Activated T-helper 9 cell treated with anti-CD3 and anti-CD28 coated beads, Interleukin-2, amount 50 U/mL, for 16 hours (primary cell): ENCODE data around the gene MZB1.
"Not testable (repeated sequence)": the region's sequence is repeated elsewhere in the genome, so short reads cannot be mapped to it uniquely, and the experiment has no call there.

Experiments used
- DNase-seq: peaks from one replicate; pipeline ENCODE4 v3.0.0-alpha.2; 2020; ENCODE audit warnings: low read depth

MZB1 gene

DNA sequence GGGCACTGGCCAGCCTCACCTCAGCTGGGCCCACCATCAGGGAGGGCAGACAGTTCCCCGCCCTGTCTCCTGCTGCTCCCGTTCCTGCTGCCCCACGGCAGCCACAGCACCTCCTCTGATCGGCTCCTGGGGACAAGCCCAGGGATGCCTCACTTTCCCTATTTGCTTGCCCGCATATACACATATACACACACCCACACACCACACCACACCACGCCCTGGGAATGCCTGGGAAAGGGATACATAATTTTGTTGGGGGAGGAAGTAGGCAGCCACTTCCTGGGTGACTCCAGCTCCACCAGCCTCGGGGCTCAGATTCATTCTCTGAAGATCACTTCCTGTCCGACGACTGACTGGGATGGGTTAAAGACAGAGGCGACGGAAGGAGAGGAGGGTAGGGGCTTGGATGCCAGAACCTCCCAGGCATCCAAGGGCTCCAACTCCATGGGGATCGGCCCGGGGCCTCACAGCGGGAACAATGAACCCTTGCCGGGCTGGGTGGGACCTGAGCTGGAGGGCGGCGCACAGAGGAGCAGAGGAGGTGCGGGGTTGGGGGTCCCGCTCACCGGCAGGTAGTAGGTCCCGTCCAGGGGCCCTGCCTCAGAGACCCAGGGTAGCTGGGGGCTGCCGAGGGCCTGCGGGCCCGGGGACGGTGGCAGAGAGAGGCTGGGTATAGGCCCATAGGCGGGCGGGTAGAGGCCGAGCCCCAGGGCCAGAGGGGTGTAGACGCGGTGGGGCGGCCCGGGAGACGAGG is 2.0 kb upstream of the MZB1 start:
- DNase-seq, result no peak

DNA sequence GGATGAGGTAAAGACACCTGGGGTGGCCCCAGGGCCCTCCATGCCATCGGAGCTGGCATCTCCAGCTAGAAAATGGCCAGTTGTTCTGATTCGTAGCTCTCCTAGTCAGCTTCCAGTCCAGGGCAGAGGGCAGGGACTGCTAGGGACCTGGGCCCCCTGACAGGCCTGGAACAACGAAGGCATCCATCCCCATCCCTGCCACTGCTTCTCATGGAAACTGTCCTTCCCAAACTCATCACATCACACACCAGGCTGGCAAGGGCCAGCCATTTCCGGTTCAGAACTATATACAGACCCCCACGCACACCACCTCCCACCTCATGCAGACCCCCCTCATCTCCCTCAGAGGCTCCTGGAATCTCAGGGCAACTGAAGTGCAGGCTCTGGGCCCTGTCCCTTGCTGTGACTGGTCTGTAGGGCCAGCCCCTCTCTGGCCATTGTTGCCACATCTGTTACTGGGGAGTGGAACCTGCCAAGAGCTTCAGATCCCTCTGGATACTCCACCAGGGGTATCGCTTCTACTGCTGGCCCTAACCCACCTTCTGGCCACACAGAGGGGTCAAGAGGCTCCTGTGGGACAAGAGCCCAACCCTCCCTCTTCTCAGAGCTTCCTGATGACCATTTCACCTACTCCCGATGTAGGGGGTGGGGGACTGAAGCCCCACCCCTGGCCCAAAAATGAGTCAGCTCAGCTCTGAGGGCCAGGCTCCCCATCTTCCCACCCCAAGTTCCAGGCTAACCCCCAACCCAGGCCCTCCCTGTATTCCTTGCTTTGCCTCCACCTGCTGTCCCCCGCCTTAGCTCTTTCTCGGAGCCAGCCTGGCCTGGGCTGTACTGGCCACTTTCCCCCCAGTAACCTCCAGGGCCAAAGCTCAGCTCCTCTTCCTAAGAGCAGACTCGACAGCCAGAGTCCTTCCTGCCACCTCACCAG is 1.2 kb upstream of the MZB1 start:
- no peak for DNase-seq

DNA sequence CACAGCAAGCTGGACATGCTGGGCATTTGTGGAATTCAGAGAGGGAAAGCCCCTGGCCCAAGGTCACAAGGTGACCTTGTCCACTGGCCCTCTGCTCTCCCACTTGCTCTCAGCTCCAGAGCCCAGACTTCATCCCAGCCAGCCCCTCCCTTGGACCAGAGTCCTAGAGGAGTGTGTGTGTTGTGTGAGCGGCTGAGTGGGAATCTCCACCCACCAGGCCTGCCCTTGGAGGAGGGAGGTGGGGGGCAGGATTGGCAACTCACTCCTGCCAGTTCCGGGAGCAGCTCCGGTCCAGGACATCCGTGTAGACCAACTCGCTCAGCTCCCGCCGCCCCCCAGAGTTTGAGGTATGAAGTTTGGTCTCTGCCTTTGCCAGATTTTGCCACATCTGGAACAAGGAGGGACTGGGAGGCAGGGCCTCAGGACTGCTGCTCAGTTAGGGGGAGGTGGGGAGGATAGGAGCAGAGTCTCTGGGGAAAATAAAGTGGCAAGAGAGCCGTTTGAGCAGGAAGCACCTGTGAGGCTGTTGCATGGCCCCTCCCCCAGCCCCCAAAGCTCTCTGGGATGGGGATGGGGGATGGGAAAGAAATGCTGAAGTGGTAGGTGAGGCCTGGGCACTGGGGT is 1.4 kb downstream of the MZB1 start:
- no peak for DNase-seq

DNA sequence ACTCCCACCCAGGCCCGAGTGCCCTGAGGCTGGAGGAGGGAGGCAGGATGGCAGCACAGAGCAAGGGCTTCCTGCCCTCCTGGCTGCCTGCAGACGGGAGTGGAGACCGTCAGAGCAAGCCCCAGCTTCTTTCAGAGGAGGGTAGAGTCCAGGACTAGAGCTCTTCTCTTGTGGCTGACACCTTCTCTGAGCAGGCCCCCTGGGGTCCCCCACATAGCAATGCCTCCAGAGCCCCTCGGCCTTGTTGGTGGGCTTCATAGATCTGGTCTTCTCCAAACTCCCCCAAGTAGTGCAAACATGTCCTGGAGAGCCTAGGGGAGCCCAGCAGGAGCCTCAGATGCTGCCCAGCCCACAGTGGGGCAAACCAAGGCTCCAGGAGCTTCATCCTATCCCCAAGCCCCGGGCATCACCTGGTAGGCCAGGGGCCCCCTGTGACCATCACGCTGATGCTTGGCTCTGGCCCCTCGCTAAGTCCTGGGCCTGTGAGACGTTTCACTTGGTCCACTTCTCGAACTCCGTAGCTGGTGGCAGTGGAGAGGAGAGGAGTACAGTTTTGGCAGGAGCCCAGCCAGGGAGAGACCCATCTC is 2.0 kb downstream of the MZB1 start:
- DNase-seq, result no peak

DNA sequence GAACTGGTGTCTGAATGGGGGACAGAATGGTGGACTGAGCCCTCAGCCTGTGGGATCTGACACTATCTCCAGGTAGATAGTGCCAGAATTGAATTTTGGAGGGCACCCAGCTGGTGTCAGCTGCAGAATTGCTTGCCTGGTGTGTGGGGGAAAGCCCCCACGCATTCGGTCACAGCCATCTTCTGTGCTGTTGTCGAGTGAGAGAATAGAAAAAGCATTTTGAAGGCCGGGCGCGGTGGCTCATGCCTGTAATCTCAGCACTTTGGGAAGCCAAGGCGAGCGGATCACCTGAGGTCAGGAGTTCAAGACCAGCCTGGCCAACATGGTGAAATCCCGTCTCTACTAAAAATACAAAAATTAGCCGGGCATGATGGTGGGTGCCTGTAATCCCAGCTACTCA is 2.8 kb downstream of the MZB1 start:
- not testable (repeated sequence) for DNase-seq

DNA sequence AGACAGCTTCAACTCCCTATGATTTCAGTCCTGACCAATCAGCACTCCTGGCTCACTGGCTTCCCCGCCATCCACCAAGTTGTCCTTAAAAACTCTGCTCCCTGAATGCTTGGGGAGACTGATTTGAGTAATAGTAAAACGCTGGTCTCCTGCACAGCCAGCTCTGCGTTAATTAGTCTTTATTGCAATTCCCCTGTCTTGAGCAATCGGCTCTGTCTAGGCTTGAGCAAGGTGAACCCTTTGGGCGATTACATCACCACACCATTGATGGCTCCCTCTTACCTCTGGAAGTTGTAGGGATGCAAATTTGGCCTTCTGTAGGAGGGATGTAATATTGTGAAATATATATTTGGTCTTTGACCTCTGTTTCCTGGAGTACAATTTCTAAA is 3.7 kb downstream of the MZB1 start:
- DNase-seq, result no peak

DNA sequence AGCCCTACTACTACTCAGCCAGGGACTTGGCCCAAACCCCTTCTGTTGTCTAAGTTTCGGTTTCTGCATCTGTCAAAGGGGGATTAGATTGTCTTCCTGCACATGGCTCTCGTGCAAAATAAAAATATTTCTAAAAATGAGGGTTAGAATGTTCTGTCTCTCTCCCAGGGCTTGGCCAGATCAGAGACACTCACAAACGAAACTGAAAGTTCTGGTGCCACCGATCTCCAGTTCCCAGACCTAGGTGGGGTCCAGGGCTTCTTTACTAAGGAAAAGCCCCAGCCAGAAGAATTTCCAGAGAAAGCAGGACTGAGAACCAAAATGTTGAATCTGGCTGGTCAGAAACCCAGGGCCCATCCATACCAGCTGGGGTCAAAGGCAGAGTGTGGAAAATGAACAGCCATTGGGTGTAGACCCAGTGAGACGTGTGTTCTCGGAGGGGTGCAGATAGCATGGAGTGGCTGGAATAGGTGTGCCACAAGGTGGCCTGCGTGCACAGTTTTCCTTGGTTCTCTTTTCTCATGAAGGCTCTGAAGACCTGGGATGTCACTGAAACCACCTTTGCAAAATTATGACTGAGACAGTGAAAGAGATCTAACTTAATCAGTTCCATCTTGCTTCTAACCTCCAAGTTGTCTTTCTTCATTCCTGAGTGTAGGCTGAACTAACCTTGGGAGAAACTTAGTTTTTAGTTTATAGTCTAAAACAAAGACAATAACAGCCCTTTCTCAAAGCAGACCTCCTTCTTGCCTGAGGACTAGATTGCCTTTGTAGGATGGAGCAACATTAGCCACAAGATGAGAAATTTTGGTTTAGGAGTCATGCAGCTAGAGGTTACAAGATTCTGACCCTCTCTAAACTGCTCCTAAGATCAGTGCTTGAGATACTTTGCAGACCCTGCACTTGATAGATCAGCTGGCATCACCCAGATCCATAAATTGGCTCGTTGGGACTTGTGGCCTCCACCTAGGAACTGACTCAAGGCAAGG is 4.4 kb downstream of the MZB1 start:
- no peak for DNase-seq

DNA sequence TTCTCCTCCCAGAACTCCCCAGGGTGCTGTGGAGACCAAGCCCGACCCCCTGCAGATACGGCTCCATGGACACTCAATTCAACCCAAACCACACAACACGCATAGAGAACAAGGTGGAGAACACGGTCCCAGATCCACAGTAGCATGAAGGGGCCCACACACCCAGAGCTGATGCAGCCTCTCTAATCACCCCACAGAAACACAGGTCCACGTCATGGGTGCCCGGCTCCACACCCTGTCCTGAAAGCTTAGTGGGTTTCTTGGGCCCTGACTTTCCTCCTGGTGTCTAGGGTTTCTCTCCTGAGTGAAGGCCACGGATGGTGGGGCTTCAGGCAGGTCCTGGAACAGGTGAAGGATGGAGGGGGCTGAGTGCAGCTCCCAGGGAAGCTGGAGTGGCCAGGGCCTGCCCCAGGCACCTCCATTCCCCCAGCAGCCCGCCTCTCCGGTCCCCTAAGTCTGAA is 5.1 kb downstream of the MZB1 start:
- DNase-seq, result no peak

DNA sequence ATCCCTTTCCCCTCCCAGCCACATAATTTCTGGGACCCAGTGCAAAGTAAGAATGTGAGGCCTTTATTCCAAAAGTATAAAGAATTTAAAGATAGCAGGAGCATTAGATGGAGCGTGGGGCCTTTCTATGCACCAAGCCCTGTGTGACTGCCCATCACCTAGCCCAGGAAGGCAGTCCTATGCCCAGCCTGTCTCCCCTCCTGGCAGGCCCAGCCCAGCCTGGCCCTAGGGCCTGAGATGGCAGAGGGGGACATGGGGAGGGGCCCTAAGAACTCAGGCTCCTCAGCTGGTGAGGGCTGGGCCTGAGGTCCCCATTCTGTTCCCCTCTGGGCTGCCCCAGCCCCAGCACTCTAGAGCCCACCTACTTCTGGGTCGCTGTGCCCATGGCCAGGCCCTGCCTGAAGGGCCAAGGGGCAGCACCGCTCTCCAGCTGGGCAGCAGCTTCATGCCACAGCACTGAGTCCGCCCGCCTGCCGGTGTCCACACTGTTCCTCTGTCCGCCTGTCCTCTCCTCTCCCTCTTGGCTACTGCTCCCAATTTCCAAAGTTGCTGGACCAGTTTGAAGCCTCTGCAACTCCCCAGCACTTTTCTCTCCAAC is 5.6 kb downstream of the MZB1 start:
- DNase-seq, result no peak

DNA sequence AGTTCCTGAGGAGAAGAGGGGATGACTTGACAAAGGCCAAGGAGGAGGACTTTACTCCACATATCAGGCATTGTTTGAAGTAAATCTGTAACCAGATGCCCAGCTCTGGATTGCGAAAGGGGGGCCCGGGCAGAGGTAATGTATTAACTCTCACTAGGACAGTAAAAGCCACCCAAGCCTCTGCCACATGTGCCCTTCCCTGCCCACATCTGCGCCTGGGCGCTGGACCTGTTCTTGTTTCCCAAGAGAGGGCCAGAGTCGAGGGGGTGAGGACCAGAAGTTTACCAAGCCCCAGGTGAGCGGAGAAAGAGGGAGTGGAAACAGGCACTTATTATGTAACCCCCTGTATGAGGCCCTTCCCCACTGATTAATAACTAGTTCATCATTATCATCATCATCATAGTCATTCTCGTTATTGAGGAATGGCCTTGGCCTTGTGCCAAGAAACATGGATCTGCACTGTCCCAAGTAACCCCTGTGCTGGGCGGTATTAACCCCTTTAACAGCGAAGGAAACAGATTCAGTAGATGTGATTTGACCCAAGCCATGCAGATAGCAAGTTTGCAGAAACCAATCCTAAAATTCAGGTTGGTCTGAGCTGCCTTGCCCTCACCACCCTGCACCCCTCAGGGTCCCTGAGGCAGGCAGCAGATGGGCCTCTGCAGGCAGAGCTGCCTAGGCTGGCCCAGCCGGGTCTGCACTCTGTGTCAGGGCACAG is 6.3 kb downstream of the MZB1 start, which contains the start of gene SLC23A1:
TSS of gene SLC23A1 (minus strand) at position 23 of the 718 bp plus-strand sequence. CDS start 44 bp downstream, outside the sequence.
- DNase-seq, result no peak

DNA sequence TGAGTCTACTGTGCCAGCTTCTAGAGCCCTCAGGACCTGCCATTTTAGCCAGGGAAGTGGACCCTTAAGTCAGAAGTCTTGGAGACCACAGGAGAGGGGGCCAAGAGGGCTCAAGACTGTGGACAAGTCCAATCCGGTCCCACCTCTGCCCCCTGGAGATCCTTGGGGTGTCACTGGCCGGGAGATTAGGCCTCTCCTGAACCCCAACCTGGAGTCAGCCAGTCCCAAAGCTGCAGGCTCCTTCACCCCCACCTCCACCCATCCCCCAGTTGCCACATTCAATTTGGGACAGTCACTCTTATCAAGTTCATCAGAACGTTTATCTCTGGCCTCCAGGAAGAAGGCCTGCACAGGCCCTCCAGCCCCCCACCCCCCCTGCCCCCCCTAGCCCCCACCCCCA is 6.9 kb downstream of the MZB1 start:
- DNase-seq, result no peak

DNA sequence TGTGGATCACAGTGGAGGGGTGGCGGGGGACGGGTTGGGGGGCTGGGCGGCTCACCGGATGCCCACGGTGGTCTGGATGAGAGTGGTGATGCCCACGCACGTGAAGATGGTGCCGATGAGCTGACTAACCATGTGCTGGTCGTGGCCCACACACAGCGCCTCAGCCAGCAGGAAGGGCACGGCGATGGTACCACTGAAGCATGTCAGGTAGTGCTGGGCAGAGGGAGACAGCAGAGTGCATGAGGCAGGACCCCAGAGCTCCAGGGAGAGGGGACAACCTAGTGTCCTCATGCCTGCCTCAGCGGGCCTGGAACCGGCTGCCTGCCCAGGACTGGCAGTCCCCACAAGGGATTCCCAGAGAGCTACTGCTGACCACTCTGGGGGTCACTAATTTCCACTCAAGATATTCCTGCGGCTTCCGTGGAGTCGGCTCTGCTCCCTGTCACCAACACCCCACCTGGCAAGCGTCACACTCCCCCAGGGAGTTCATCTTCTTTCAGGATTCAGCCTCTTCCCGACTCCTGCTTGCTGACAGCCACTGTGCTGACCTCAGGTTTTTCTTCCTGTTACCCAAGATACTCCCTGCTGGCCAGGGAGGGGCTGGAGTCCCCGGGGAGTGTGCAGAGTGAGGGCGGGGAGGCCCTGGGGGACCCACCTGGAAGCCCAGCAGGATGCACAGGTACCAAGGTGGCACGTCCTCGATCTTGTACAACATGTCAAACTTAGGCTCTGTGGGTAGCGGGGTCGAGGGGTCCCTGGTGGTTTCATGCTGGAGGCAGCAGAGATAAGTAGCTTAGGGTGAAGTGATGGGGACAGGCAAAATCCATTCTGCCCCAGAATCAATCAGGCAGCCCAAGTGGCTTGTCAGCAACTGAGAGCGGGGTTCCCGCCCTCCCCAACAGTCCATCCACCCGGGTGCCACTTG is 7.6 kb downstream of the MZB1 start:
- DNase-seq, result no peak

DNA sequence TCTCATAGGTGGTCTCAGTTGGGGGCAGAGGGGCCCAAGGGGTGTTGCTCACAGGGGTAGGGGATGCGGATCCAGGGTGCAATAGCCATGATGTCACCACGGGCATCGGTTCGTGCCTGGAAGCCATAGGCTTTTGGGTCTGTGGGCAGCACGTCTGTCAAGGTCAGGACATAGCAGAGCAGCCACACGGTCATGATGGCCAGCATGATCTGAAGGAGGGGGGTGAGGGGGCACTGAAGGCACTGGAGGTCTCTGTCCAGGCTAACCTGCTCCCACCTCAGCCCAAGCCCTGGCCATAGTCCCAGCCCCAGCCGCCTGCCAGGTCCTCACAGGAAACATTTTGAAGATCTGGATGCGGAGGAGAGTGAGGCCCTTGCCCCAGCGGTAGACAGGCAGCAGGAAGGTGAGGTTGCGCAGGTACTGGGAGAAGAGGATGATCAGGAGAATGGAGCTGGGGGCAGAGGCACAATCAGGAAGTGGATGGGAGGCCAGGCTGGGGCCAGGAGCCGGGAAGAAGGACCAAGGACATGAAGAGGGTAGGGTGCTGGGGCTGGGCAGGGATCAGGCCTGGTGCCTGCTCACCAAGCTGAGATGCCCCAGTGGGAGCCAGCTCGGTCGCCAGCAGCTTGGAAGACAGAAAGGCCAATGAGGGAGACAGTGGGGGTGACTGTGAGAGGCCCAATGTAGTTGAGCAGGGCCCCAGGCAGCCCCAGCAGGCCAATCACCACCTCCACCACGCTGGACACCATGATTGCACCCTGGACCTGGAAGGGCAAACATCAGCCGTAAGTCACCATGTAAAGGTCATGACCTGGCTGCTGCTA is 9.9 kb downstream of the MZB1 start:
- no peak for DNase-seq

DNA sequence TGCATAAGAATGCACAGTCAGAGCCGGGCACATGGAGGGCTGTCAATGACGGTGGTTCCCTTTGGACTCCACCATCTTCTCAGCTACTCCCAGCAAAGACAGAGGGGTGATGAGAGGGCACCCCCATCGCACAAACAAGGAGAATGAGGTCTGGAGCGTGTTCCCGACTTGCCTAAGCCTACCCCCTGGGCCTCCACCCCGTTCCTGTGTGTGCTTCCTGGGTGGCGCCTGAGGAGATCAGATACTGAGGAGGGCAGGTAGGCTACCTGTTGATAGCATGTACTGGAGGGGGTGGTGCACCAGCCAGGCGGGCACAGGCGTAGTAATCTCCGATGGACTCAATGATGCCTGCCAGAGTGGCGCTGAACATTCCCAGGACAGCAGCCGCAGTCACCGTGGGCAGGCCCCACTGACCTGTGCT is 10.8 kb downstream of the MZB1 start:
- DNase-seq, result no peak

DNA sequence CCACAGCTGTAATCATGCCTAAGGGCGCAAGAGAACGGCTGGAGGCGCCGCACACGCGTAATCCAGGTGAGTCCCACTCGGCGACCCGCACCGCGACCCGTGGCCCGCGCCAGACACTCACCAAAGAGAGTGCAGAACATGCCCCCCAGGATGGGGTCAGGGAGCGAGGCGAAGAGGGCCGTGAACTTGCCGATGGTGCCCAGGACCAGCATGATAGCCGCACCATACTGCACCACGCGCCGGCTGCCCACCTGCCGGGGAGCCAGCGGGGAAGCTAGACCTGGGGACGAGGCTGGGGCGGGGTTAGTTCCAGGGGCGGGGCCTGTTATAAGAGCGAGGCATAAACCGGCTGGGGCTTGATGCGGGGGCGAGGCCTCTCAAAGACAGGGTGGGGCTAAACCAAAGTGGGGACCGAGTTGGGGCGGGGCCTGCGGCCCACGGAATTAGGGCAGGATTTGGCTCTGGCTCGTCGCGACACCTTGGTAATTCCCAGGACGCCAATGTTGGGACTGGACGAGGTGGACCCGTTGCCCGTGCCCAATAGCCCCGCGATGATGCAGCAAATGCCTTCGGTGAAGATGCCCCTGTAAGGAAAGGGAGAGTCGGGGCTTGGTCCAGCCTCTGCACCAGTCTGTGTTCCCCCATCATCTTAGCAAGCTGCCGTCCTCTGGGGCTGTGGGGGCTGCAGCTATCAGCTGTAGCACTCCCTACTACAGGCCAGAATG is 11.4 kb downstream of the MZB1 start:
- no peak for DNase-seq

DNA sequence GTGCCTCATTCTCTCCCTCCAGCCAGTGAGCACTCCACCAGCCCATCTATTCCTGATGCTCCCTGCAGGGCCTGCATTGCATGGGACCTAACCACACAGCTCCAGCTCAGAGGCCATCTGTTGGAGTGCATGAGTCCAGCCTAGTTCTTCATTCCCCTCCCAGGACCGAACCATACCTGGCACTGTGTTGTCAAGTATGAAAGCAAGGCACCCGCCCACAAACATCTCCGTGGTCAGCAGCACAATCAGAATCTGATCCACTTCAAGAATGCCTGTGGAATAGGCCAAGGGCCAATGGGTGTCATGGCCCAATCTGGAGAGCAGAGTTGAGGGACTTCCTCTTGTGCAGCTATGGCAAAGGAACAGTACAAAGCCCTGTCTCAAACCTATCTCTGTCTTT is 12.5 kb downstream of the MZB1 start:
- no peak for DNase-seq

DNA sequence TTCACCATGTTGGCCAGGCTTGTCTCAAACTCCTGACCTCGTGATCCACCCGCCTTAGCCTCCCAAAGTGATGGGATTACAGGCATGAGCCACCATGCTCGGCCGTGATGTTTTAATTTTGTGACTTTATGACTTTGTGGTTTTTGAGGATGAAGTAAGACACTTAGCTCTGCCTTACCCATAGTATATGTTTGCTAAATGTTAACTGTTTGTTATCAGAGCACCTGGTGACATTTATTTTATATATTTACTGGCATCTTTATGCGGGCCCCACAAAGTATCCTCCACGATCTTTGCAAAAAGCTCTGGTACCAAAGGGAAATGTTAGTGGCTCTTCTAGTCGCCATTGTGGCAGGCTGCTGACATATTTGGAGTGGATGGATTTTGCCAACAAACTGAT is 13.3 kb downstream of the MZB1 start:
- no peak for DNase-seq
